GM18511 (cell line): ENCODE results near the gene CEP295NL.
"Not testable (repeated sequence)": the region's sequence is repeated elsewhere in the genome, so short reads cannot be mapped to it uniquely, and the experiment has no call there.

Source experiments
- ATAC-seq: cut with Tn5 transposase; IDR thresholded peaks from one replicate; pipeline ENCODE4 v1.9.1; 2021; ENCODE audit warnings: mild to moderate bottlenecking, moderate library complexity; ENCODE audit not compliant: unreplicated experiment

Gene CEP295NL

GRCh38 chr17:78905541-78905940 is 2.5 kb upstream of the CEP295NL start:
- no peak for ATAC-seq

- no peak for ATAC-seq
Observed at GRCh38 chr17:78905116-78905515, 2.1 kb upstream of the CEP295NL start.

GRCh38 chr17:78904371-78904770 is 1.4 kb upstream of the CEP295NL start:
- ATAC-seq = no peak

GRCh38 chr17:78902231-78902630 is 770 bp downstream of the CEP295NL start:
- ATAC-seq = not testable (repeated sequence)

GRCh38 chr17:78901806-78902205 is 1.2 kb downstream of the CEP295NL start:
- ATAC-seq = no peak

GRCh38 chr17:78900816-78901215 is 2.2 kb downstream of the CEP295NL start:
- ATAC-seq = no peak

GRCh38 chr17:78899361-78900260 is 3.4 kb downstream of the CEP295NL start:
- no peak for ATAC-seq

- no peak for ATAC-seq
Observed at GRCh38 chr17:78898947-78899346, 4.1 kb downstream of the CEP295NL start.

GRCh38 chr17:78898075-78898836 is 4.7 kb downstream of the CEP295NL start:
- no peak for ATAC-seq

- no peak for ATAC-seq
Observed at GRCh38 chr17:78897664-78898047, 5.3 kb downstream of the CEP295NL start.

- ATAC-seq = no peak
Observed at GRCh38 chr17:78896834-78897663, 6.0 kb downstream of the CEP295NL start.

GRCh38 chr17:78896091-78896833 is 6.7 kb downstream of the CEP295NL start:
- no peak for ATAC-seq

- no peak for ATAC-seq
Observed at GRCh38 chr17:78895322-78895721, 7.7 kb downstream of the CEP295NL start.

GRCh38 chr17:78893684-78894083 is 9.3 kb downstream of the CEP295NL start:
- ATAC-seq = no peak

GRCh38 chr17:78892936-78893379 is 10.0 kb downstream of the CEP295NL start:
- no peak for ATAC-seq

- ATAC-seq = no peak
Observed at GRCh38 chr17:78892520-78892919, 10.5 kb downstream of the CEP295NL start.

- ATAC-seq = no peak
Observed at GRCh38 chr17:78892062-78892456, 10.9 kb downstream of the CEP295NL start.

- ATAC-seq = no peak
Observed at GRCh38 chr17:78891406-78892061, 11.5 kb downstream of the CEP295NL start.

GRCh38 chr17:78890498-78890897 is 12.5 kb downstream of the CEP295NL start:
- peak; percentile 41 for ATAC-seq

GRCh38 chr17:78890096-78890495 is 12.9 kb downstream of the CEP295NL start:
- not testable (repeated sequence) for ATAC-seq
